HEK293 (cell line): ENCODE data around the gene CEP41.

Experiments
- CTCF ChIA-PET: fragments of 350-600 bp; formaldehyde crosslinking; extraction: SDS; loops from one replicate; lab custom pipeline; 2021; ENCODE audit warnings: antibody characterized with exemption; lab: Yijun Ruan, JAX
- POLR2A ChIA-PET: fragments of 300-600 bp; formaldehyde crosslinking; extraction: SDS; loops from one replicate; lab custom pipeline; 2020; ENCODE audit warnings: antibody characterized with exemption, inconsistent platforms; lab: Yijun Ruan, JAX
- H3K27ac ChIP-seq: fragments of 200-500 bp; sonication (Bioruptor generic); 2 replicates; pipeline ENCODE4 v1.5.1; 2014; ENCODE audit warnings: low read depth, low read length, control low read depth, inconsistent platforms; ENCODE audit errors: extremely low read depth
- H3K36me3 ChIP-seq, 2 experiments: fragments of 200-500 bp in 1 of 2; sonication (Bioruptor generic) in 1 of 2; 1 replicate in 1 of 2; 2 replicates in 1 of 2; pipeline ENCODE4 v1.5.1; 2014 to 2017; ENCODE audit warnings: inconsistent platforms in 2 of 2, low read length in 2 of 2; ENCODE audit not compliant: control insufficient read depth in 2 of 2, insufficient read depth in 1 of 2
- H3K4me1 ChIP-seq: fragments of 200-500 bp; sonication (Bioruptor generic); 2 replicates; pipeline ENCODE4 v1.5.1; 2014; ENCODE audit warnings: mild to moderate bottlenecking, low read length, inconsistent platforms; ENCODE audit not compliant: control insufficient read depth, insufficient read depth
- H3K4me3 ChIP-seq: 2 replicates; pipeline ENCODE4 v1.5.1; 2011; ENCODE audit warnings: low read depth, mild to moderate bottlenecking, control low read depth, low read length, moderate library complexity
- H3K9me3 ChIP-seq: fragments of 200-500 bp; sonication (Bioruptor generic); 2 replicates; pipeline ENCODE4 v1.5.1; 2014; ENCODE audit warnings: low read depth, low read length, inconsistent platforms; ENCODE audit not compliant: control insufficient read depth, insufficient read depth
- KLF17 ChIP-seq: fragments of 450-650 bp; formaldehyde crosslinking; IDR thresholded peaks from 2 replicates; pipeline ENCODE4 v1.5.1; 2016; ENCODE audit warnings: missing biosample characterization, missing genetic modification characterization
- PBX3 ChIP-seq: sonication (generic); formaldehyde crosslinking; IDR thresholded peaks from 2 replicates; pipeline ENCODE4 v1.8.1; 2022; ENCODE audit warnings: mild to moderate bottlenecking, moderate library complexity, missing genetic modification reagents
- REST ChIP-seq: fragments of 450-650 bp; formaldehyde crosslinking; IDR thresholded peaks from 2 replicates; pipeline ENCODE4 v1.5.1; 2016; ENCODE audit warnings: missing biosample characterization, missing genetic modification characterization
- YY1 ChIP-seq: fragments of 450-650 bp; formaldehyde crosslinking; IDR thresholded peaks from 2 replicates; pipeline ENCODE4 v1.5.1; 2018; ENCODE audit warnings: missing biosample characterization, missing genetic modification characterization
- ZIC2 ChIP-seq: fragments of 450-650 bp; formaldehyde crosslinking; IDR thresholded peaks from 2 replicates; pipeline ENCODE4 v1.5.1; 2016; ENCODE audit warnings: missing biosample characterization, missing genetic modification characterization
- ZNF10 ChIP-seq: fragments of 450-650 bp; formaldehyde crosslinking; IDR thresholded peaks from 2 replicates; pipeline ENCODE4 v1.5.1; 2017; ENCODE audit warnings: missing biosample characterization, missing genetic modification characterization
- ZNF155 ChIP-seq: fragments of 450-650 bp; formaldehyde crosslinking; IDR thresholded peaks from 2 replicates; pipeline ENCODE4 v1.5.1; 2016; ENCODE audit warnings: missing biosample characterization, missing genetic modification characterization
- ZNF335 ChIP-seq: fragments of 450-650 bp; formaldehyde crosslinking; conservative IDR thresholded peaks from 2 replicates; pipeline ENCODE4 v1.5.1; 2016; ENCODE audit warnings: missing biosample characterization, missing genetic modification characterization
- ZNF660 ChIP-seq: fragments of 450-650 bp; IDR thresholded peaks from 2 replicates; pipeline ENCODE4 v1.5.1; 2018; ENCODE audit warnings: missing biosample characterization, mild to moderate bottlenecking, missing genetic modification characterization
- ZNF76 ChIP-seq: fragments of 450-650 bp; formaldehyde crosslinking; IDR thresholded peaks from 2 replicates; pipeline ENCODE4; 2016; ENCODE audit warnings: low read depth, missing biosample characterization, missing genetic modification characterization, borderline replicate concordance
- TF ChIP-seq, protein P1 (sequence below): fragments of 450-650 bp; IDR thresholded peaks from 2 replicates; pipeline ENCODE4 v1.5.1; 2018; ENCODE audit warnings: missing biosample characterization, mild to moderate bottlenecking, missing genetic modification characterization
- TF ChIP-seq, protein P2 (sequence below): fragments of 450-650 bp; formaldehyde crosslinking; IDR thresholded peaks from 2 replicates; pipeline ENCODE4 v1.5.1; 2016; ENCODE audit warnings: missing biosample characterization, missing genetic modification characterization

CEP41 gene

DNA sequence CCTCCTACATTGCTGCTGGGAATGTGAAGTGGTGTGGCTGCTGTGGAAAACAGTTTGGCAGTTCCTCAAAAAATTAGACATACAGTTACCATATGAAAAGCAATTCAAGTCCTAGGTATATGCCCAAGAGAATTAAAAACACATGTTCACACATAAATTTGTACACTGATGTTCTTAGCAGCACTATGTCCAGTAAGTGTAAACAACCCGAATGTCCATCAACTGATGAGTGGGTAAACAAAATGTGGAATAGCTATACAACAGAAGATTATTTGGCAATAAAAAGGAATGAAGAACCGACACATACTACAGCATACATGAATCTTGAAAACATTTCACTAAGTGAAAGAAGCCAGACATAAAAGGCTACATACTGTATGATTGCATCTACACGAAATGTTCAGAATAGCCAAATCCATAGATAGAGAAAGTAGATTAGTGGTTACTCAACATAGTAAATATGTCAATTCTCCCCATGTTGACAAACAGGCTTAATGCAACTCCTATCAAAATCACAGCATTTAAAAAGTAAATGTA is 17.2 kb downstream of the CEP41 start:
- H3K36me3 ChIP-seq = no peaks in the 10 kb centered on the region; a peak in 1 of 3 replicates
- ChIA-PET POLR2A (no interaction called here), CTCF (no interaction called here)
- TF ChIP-seq ZNF155 (tag by site-specific recombination) = no peak
- peak; percentile 68 for TF ChIP-seq ZNF10 (tag by site-specific recombination)
- no peak for TF ChIP-seq PBX3 (CRISPR knock-in tag)
- no peaks in the 10 kb centered on the region for H3K4me1 ChIP-seq
- H3K4me3 ChIP-seq = no peak overlapping the region
- H3K9me3 ChIP-seq = no peaks in the 10 kb centered on the region
- no peak overlapping the region for H3K27ac ChIP-seq

- H3K36me3 ChIP-seq = no peaks in the 10 kb centered on the region; a peak in 1 of 3 replicates
- no peaks in the 10 kb centered on the region for H3K9me3 ChIP-seq
- no peak overlapping the region for H3K27ac ChIP-seq
- CTCF ChIA-PET = no interaction called here
- no peak overlapping the region for H3K4me3 ChIP-seq
- TF ChIP-seq, protein P1, sequence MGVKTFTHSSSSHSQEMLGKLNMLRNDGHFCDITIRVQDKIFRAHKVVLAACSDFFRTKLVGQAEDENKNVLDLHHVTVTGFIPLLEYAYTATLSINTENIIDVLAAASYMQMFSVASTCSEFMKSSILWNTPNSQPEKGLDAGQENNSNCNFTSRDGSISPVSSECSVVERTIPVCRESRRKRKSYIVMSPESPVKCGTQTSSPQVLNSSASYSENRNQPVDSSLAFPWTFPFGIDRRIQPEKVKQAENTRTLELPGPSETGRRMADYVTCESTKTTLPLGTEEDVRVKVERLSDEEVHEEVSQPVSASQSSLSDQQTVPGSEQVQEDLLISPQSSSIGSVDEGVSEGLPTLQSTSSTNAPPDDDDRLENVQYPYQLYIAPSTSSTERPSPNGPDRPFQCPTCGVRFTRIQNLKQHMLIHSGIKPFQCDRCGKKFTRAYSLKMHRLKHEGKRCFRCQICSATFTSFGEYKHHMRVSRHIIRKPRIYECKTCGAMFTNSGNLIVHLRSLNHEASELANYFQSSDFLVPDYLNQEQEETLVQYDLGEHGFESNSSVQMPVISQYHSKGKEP (tag by site-specific recombination) = 0 out of 2 replicates have a peak, but pooled peaks have one; percentile 19
- TF ChIP-seq ZIC2 (tag by site-specific recombination) (peak; percentile 72), ZNF335 (peak; percentile 50; the same call in 1 of the 2 replicates), ZNF660 (0 out of 2 replicates have a peak, but pooled peaks have one; percentile 34), KLF17 (tag by site-specific recombination) (no peak), YY1 (no peak), ZNF76 (tag by site-specific recombination) (no peak), REST (no peak)
- TF ChIP-seq, protein P2, sequence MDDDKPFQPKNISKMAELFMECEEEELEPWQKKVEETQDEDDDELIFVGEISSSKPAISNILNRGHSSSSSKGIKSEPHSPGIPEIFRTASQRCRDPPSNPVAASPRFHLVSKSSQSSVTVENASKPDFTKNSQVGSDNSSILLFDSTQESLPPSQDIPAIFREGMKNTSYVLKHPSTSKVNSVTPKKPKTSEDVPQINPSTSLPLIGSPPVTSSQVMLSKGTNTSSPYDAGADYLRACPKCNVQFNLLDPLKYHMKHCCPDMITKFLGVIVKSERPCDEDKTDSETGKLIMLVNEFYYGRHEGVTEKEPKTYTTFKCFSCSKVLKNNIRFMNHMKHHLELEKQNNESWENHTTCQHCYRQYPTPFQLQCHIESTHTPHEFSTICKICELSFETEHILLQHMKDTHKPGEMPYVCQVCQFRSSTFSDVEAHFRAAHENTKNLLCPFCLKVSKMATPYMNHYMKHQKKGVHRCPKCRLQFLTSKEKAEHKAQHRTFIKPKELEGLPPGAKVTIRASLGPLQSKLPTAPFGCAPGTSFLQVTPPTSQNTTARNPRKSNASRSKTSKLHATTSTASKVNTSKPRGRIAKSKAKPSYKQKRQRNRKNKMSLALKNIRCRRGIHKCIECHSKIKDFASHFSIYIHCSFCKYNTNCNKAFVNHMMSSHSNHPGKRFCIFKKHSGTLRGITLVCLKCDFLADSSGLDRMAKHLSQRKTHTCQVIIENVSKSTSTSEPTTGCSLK (tag by site-specific recombination) = no peak
- TF ChIP-seq, all 188 proteins: peak for 4
- no peaks in the 10 kb centered on the region for H3K4me1 ChIP-seq
- POLR2A ChIA-PET = interaction anchor here (0.5 kb wide), 1 partner anchor 351 kb away, joined by 5 read pairs; the partner anchor contains the start of gene KLHDC10
These were observed 19.1 kb downstream of the CEP41 start for GRCh38 chr7:130421684-130422083.
